Epithelial cell of esophagus (primary cell): ENCODE measurements around the gene CACNB4.
A peak's percentile ranks its signal among the peaks of the same experiment; 100 is the strongest.
"Not testable (repeated sequence)": the region's sequence is repeated elsewhere in the genome, so short reads cannot be mapped to it uniquely, and the experiment has no call there.

ENCODE experiments used
- DNase-seq: peaks from one replicate; pipeline ENCODE4 v3.0.0; 2010; ENCODE audit warnings: low read depth
- H3K4me3 ChIP-seq: 2 replicates; pipeline ENCODE4 v1.5.1; 2011; ENCODE audit warnings: mild to moderate bottlenecking, low read length, control low read depth
- TF ChIP-seq, protein P1 (sequence below): IDR thresholded peaks from 2 replicates; pipeline ENCODE4 v1.5.1; 2011; ENCODE audit warnings: low read depth, mild to moderate bottlenecking, low read length, control low read depth, inconsistent platforms; ENCODE audit not compliant: insufficient read depth; ENCODE audit errors: missing control alignments

Gene CACNB4

DNA sequence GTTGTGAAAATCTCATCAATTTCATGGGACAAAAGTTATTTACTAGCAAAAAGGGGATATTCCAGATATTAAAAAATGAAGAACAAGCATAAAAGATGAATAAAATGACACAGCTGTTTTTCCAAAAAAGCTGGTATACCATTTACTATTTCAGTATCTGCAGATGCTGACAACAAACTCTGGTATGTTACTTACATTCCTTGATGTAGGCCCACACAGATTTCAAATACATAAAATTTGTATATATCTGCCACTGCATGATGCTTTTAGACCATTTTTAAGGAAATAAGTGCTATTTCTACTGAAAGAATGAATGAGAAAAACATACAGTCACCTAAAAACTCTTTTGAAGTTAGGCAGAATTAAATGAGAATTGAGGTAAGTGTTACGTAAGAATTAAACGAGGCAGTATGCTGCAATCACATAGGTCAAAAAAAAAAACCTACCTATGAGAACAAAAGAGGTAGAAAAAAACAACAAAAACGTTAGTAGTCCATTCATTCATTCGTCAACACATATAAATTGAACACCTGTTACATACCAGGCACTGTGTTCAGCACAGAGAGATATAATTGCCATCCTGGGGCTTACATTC lies 303.1 kb downstream of the CACNB4 start:
- no peak overlapping the region for H3K4me3 ChIP-seq
- no peak for DNase-seq
- TF ChIP-seq, protein P1, sequence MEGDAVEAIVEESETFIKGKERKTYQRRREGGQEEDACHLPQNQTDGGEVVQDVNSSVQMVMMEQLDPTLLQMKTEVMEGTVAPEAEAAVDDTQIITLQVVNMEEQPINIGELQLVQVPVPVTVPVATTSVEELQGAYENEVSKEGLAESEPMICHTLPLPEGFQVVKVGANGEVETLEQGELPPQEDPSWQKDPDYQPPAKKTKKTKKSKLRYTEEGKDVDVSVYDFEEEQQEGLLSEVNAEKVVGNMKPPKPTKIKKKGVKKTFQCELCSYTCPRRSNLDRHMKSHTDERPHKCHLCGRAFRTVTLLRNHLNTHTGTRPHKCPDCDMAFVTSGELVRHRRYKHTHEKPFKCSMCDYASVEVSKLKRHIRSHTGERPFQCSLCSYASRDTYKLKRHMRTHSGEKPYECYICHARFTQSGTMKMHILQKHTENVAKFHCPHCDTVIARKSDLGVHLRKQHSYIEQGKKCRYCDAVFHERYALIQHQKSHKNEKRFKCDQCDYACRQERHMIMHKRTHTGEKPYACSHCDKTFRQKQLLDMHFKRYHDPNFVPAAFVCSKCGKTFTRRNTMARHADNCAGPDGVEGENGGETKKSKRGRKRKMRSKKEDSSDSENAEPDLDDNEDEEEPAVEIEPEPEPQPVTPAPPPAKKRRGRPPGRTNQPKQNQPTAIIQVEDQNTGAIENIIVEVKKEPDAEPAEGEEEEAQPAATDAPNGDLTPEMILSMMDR = no peak

DNA sequence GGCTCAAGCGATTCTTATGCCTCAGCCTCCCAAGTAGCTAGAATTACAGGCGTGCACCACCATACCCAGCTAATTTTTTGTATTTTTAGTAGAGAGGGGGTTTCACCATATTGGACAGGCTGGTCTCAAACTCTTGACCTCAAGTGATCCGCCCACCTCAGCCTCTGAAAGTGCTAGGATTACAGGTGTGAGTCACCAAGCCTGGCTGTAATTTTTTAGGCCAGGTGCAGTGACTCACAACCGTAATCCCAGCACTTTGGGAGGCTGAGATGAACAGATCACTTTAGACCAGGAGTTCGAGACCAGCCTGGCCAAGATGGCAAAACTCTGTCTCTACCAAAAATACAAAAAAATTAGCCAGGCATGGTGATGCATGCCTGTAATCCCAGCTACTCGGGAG lies 304.4 kb downstream of the CACNB4 start:
- not testable (repeated sequence) for H3K4me3 ChIP-seq
- peak; percentile 11 for DNase-seq

DNA sequence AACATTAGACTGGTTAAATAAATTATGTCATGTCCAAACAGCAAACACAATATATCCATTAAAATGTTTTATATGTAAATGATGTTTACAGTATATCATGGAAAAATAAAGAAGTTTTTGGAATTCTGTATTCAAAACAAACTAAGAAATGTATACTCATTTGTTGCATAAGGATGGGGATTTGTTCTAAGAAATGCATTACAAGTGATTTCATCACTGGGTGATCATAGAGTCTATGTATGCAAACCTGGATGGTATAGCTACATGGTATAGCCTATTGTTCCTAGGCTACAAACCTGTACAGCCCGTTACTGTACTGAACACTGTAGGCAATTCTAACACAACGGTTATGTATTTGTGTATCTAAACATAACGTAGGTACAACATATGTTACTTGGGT lies 305.7 kb downstream of the CACNB4 start:
- no peak for DNase-seq
- H3K4me3 ChIP-seq = no peak overlapping the region
- TF ChIP-seq, protein P1 = no peak

DNA sequence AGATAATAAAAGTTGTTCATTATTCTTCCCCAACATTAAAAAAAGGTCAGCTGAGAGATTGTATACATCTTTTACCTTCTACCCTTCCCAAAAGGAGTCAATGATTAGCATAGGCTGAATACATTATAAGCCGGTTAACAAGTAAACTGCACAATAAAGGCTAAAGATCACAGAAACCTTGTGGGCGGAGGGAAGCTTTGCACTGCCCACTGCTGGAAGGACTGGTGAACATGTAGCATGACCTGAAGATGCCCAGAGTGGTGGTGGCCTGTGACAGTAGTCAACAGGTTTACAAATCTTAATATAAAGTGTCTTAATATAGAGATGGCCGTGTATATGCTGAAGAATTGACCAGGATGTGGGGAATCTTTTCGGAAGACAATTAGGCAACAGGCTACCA lies 306.3 kb downstream of the CACNB4 start:
- DNase-seq = no peak
- TF ChIP-seq, protein P1 = no peak
- H3K4me3 ChIP-seq = no peak overlapping the region

DNA sequence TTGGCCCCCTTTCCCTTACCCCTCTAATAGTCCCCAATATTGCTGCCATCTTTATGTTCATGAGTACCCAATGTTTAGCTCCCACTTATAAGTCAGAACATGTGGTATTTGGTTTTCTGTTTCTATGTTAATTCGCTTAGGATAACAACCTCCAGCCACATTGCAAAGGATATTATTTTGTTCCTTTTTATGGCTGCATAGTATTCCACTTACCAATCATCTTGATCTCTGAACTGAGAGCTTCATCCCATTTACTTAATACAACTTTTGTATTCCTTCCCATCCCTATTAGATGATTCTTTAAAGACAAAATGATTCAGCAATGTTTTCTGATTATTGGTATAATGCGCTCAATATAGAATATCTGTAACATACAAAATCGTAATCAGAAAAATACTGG lies 307.3 kb downstream of the CACNB4 start:
- DNase-seq = no peak
- no peak overlapping the region for H3K4me3 ChIP-seq
- TF ChIP-seq, protein P1 = no peak

DNA sequence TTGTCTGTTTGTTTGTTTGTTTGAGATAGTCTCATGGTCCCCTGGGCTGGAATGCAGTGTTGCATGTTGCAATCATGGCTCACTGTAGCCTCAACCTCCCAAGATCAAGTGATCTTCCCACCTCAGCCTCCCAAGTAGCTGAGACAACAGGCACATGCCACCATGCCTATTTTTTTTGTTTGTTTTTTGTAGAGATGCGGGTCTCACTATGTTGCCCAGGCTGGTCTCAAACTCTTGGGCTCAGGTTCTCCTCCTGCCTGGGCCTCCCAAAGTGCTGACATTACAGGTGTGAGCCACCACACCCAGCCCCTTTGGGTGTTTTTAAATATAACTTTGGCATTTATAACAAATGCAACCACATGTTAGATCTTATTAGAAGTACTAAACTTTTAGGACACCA lies 308.2 kb downstream of the CACNB4 start:
- no peak for DNase-seq
- TF ChIP-seq, protein P1 = no peak

DNA sequence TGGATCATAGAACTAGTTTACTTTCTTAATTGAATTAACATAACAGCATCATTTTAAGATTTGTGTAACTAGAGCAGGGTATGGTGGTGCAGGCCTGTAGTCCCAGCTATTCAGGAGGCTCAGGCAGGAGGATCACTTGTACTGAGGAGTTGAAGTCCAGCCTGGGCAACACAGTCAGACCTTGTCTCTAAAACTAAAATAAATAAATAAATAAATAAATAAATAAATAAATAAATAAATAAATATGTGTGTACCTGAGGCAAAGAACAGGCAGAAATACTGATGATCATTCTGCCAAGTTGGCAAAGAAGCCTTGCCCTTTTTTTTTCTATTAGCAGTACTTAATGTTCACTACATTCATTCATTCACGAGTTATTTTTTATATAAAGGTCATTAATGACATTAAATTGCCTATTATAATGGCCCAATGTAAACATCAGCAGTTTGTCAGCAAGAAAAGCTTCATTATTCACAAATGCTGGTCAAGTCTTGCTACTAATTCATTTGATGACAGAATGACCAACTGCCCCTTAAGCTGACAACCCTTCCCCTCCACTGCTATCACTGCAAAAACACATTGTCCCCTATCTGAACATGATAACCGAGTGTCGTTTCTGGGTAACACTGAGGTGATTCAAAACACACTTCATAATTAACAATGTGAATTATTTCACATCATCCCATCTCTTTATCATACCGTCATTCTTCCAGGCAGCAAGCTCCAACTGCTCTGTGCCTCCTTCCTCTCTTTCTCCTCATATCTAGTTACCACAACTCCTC lies 309.6 kb downstream of the CACNB4 start:
- no peak for DNase-seq
- TF ChIP-seq, protein P1 = no peak
- H3K4me3 ChIP-seq = no peak overlapping the region

More for the DNA sequence above, 308.2 kb downstream of the CACNB4 start:
- no peak overlapping the region for H3K4me3 ChIP-seq
